GM19238 (cell line): ENCODE data around the gene RAPGEF1.

ENCODE experiments used
- DNase-seq: peaks from one replicate; pipeline ENCODE4 v3.0.0; 2011; ENCODE audit warnings: low spot score; ENCODE audit not compliant: insufficient read length

The RAPGEF1 gene

GRCh38 chr9:131708226-131709002, 31.5 kb downstream of the RAPGEF1 start:
- DNase-seq = no peak

- no peak for DNase-seq
These were observed 32.1 kb downstream of the RAPGEF1 start for GRCh38 chr9:131707733-131708157.

- DNase-seq = no peak
These were observed 32.8 kb downstream of the RAPGEF1 start for GRCh38 chr9:131707050-131707449.

- DNase-seq = no peak
These were observed 33.3 kb downstream of the RAPGEF1 start for GRCh38 chr9:131706608-131706970.

- DNase-seq = no peak
These were observed 34.9 kb downstream of the RAPGEF1 start for GRCh38 chr9:131704988-131705387.

GRCh38 chr9:131704141-131704983, 35.5 kb downstream of the RAPGEF1 start:
- DNase-seq = no peak

GRCh38 chr9:131703697-131704096, 36.2 kb downstream of the RAPGEF1 start:
- no peak for DNase-seq

- no peak for DNase-seq
These were observed 37.0 kb downstream of the RAPGEF1 start for GRCh38 chr9:131702911-131703310.

- no peak for DNase-seq
These were observed 38.0 kb downstream of the RAPGEF1 start for GRCh38 chr9:131701789-131702337.

- DNase-seq = no peak
These were observed 38.5 kb downstream of the RAPGEF1 start for GRCh38 chr9:131701436-131701781.

GRCh38 chr9:131700765-131701435, 39.0 kb downstream of the RAPGEF1 start:
- DNase-seq = no peak

- no peak for DNase-seq
These were observed 39.8 kb downstream of the RAPGEF1 start for GRCh38 chr9:131700076-131700475.

- DNase-seq = no peak
These were observed 41.3 kb downstream of the RAPGEF1 start for GRCh38 chr9:131698618-131698985.

- no peak for DNase-seq
These were observed 41.8 kb downstream of the RAPGEF1 start for GRCh38 chr9:131697908-131698617.

GRCh38 chr9:131697097-131697496, 42.8 kb downstream of the RAPGEF1 start:
- DNase-seq = no peak

- no peak for DNase-seq
These were observed 43.9 kb downstream of the RAPGEF1 start for GRCh38 chr9:131695836-131696460.

GRCh38 chr9:131695366-131695765, 44.5 kb downstream of the RAPGEF1 start:
- DNase-seq = no peak

- no peak for DNase-seq
These were observed 46.0 kb downstream of the RAPGEF1 start for GRCh38 chr9:131693651-131694597.
